ENCODE measurements around the gene PLPPR1.

PLPPR1 gene

DNA sequence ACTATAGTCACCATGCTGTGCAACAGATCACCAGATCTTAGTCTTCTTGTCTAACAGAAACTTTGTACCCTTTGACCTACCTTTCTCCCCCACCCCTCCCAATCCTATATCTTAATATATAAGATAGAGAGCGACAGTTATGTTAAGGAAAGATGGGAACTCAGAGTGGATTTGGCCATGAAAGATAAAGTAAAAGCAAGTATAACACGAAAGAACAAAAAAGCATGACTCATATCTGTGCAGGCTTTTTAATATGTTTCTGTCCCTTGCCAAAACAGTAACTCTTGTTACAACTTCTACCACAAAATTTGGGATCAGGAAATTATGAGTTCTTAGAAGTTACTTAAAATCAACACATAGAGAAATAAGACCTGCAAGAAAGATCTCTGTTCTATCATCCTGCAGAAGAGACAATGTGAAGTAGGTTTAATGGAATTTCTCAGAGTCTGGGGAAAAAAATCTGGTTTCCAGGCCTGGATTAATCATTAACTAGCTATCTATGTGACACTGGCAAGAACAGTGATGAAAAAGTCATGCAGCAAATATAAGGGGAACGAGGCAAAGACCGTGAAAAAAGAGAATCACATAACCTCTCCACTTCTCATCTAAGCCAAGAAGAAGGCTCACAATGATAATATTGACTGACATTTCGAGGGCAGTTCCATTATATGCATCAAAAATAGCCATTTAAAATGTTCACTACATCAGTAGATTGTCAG lies 337.7 kb downstream of the PLPPR1 start:
- no peak overlapping the region for H3K4me3 ChIP-seq (ENCODE audit: low read length, poor library complexity, severe bottlenecking)
- H3K9ac ChIP-seq (ENCODE audit: low read depth, low read length, poor library complexity, severe bottlenecking): no peak overlapping the region
- H3K36me3 ChIP-seq (ENCODE audit: insufficient read depth, low read length): no peaks in the 10 kb centered on the region

DNA sequence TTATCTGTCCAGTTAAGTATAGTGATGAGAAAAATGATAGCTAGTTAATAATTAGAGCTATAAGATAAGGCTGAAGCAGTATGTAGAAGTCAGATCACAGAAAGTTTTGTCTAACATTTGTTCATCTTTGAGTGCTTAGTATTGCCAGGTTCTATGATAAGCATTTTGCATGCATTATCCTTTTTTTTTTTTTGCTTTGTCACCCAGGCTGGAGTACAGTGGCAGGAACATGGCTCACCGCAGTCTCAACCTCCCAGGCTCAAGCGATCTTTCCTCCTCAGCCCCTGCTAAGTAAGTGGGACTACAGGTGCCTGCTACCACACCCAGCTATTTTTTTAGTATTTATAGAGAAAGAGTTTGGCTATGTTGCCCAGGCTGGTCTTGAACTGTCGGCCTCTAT lies 338.8 kb downstream of the PLPPR1 start:
- Histone ChIP-seq H2AFZ (ENCODE audit: low read length) (no peak overlapping the region), H3K4me2 (ENCODE audit: low read depth, low read length, poor library complexity, severe bottlenecking) (no peak overlapping the region), H3K9ac (ENCODE audit: low read depth, low read length, poor library complexity, severe bottlenecking) (no peak overlapping the region), H3K27me3 (ENCODE audit: insufficient read depth, low read length, poor library complexity, severe bottlenecking) (peaks cover 4% of the 10 kb centered on the region), H3K4me1 (ENCODE audit: insufficient read depth, low read length, poor library complexity, severe bottlenecking) (no peaks in the 10 kb centered on the region), H3F3A (ENCODE audit: low read depth) (no peaks in the 10 kb centered on the region), H3K36me3 (ENCODE audit: insufficient read depth, low read length) (no peaks in the 10 kb centered on the region), H4K20me1 (ENCODE audit: insufficient read depth, low read length, poor library complexity, severe bottlenecking) (no peaks in the 10 kb centered on the region), H3K9me3 (ENCODE audit: insufficient read depth, low read depth, low read length) (no peaks in the 10 kb centered on the region), H3K9me2 (replicated peaks; ENCODE audit: low read depth, low read length) (no peaks in the 10 kb centered on the region), H3K79me2 (ENCODE audit: insufficient read depth, low read length) (no peaks in the 10 kb centered on the region), H3K4me3 (ENCODE audit: low read length, poor library complexity, severe bottlenecking) (no peak overlapping the region)
- TF ChIP-seq, protein P1, sequence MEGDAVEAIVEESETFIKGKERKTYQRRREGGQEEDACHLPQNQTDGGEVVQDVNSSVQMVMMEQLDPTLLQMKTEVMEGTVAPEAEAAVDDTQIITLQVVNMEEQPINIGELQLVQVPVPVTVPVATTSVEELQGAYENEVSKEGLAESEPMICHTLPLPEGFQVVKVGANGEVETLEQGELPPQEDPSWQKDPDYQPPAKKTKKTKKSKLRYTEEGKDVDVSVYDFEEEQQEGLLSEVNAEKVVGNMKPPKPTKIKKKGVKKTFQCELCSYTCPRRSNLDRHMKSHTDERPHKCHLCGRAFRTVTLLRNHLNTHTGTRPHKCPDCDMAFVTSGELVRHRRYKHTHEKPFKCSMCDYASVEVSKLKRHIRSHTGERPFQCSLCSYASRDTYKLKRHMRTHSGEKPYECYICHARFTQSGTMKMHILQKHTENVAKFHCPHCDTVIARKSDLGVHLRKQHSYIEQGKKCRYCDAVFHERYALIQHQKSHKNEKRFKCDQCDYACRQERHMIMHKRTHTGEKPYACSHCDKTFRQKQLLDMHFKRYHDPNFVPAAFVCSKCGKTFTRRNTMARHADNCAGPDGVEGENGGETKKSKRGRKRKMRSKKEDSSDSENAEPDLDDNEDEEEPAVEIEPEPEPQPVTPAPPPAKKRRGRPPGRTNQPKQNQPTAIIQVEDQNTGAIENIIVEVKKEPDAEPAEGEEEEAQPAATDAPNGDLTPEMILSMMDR (conservative IDR thresholded peaks at IDR 0.05; ENCODE audit: low read length): no peak
- no peak for TF ChIP-seq EZH2phosphoT487 (IDR thresholded peaks at IDR 0.05; ENCODE audit: borderline replicate concordance)

More for the DNA sequence above, 337.7 kb downstream of the PLPPR1 start:
- Histone ChIP-seq H3K4me2 (ENCODE audit: low read depth, low read length, poor library complexity, severe bottlenecking) (no peak overlapping the region), H3K4me1 (ENCODE audit: insufficient read depth, low read length, poor library complexity, severe bottlenecking) (no peaks in the 10 kb centered on the region), H2AFZ (ENCODE audit: low read length) (no peak overlapping the region), H3K9me2 (replicated peaks; ENCODE audit: low read depth, low read length) (no peaks in the 10 kb centered on the region), H3K27me3 (ENCODE audit: insufficient read depth, low read length, poor library complexity, severe bottlenecking) (peaks cover 4% of the 10 kb centered on the region), H4K20me1 (ENCODE audit: insufficient read depth, low read length, poor library complexity, severe bottlenecking) (no peaks in the 10 kb centered on the region), H3K9me3 (ENCODE audit: insufficient read depth, low read depth, low read length) (no peaks in the 10 kb centered on the region), H3F3A (ENCODE audit: low read depth) (no peaks in the 10 kb centered on the region), H3K79me2 (ENCODE audit: insufficient read depth, low read length) (no peaks in the 10 kb centered on the region)
- TF ChIP-seq, protein P1 (conservative IDR thresholded peaks at IDR 0.05; ENCODE audit: low read length): no peak
- TF ChIP-seq EZH2phosphoT487 (IDR thresholded peaks at IDR 0.05; ENCODE audit: borderline replicate concordance): no peak

- H3K9ac ChIP-seq (ENCODE audit: low read depth, low read length, poor library complexity, severe bottlenecking): no peak overlapping the region
- H3K36me3 ChIP-seq (ENCODE audit: insufficient read depth, low read length): no peaks in the 10 kb centered on the region
- no peak overlapping the region for H3K4me2 ChIP-seq (ENCODE audit: low read depth, low read length, poor library complexity, severe bottlenecking)
- peaks cover 4% of the 10 kb centered on the region for H3K27me3 ChIP-seq (ENCODE audit: insufficient read depth, low read length, poor library complexity, severe bottlenecking)
- no peaks in the 10 kb centered on the region for H3F3A ChIP-seq (ENCODE audit: low read depth)
- H2AFZ ChIP-seq (ENCODE audit: low read length): no peak overlapping the region
- H3K4me1 ChIP-seq (ENCODE audit: insufficient read depth, low read length, poor library complexity, severe bottlenecking): no peaks in the 10 kb centered on the region
- H3K9me2 ChIP-seq (replicated peaks; ENCODE audit: low read depth, low read length): no peaks in the 10 kb centered on the region
- no peaks in the 10 kb centered on the region for H3K79me2 ChIP-seq (ENCODE audit: insufficient read depth, low read length)
- H3K4me3 ChIP-seq (ENCODE audit: low read length, poor library complexity, severe bottlenecking): no peak overlapping the region
- TF ChIP-seq, protein P1 (conservative IDR thresholded peaks at IDR 0.05; ENCODE audit: low read length): no peak
- TF ChIP-seq EZH2phosphoT487 (IDR thresholded peaks at IDR 0.05; ENCODE audit: borderline replicate concordance): no peak
- H4K20me1 ChIP-seq (ENCODE audit: insufficient read depth, low read length, poor library complexity, severe bottlenecking): no peaks in the 10 kb centered on the region
- no peaks in the 10 kb centered on the region for H3K9me3 ChIP-seq (ENCODE audit: insufficient read depth, low read depth, low read length)
Observed at GRCh38 chr9:101369286-101369685, 340.8 kb downstream of the PLPPR1 start.

All from Loucy (cell line).